GM23338 (cell line): ENCODE results near the gene OAS1. TPM values are rescaled to one million over a fixed set of nuclear protein-coding genes. Genes with fewer than 3 reads are reported as not detected.

Experiments
- ATAC-seq: fragments of 200-7000 bp; cut with Tn5 transposase; 3 replicates; pipeline ENCODE4 v1.9.1; 2020
- DNase-seq: peaks from one replicate; pipeline ENCODE4 v3.0.0-alpha.2; 2015; ENCODE audit warnings: low spot score
- H2AFZ ChIP-seq: fragments of 200-600 bp; sonication (generic); 2 replicates; pipeline ENCODE4 v1.8.0; 2016; ENCODE audit warnings: antibody characterized with exemption, mild to moderate bottlenecking, moderate library complexity
- H3F3A ChIP-seq: fragments of 200-600 bp; sonication (generic); replicated peaks from 2 replicates; pipeline ENCODE4 v1.8.0; 2017; ENCODE audit warnings: antibody characterized with exemption, mixed run types, low read depth
- H3K27ac ChIP-seq: fragments of 200-600 bp; sonication (generic); 2 replicates; pipeline ENCODE4 v1.6.1; 2016; ENCODE audit warnings: low read depth
- H3K27me3 ChIP-seq: fragments of 200-600 bp; sonication (generic); 2 replicates; pipeline ENCODE4 v1.8.0; 2016; ENCODE audit warnings: mild to moderate bottlenecking, mixed run types, moderate library complexity; ENCODE audit not compliant: insufficient read depth
- H3K36me3 ChIP-seq: fragments of 200-600 bp; sonication (generic); 2 replicates; pipeline ENCODE4 v1.8.0; 2016; ENCODE audit warnings: mild to moderate bottlenecking; ENCODE audit not compliant: insufficient read depth
- H3K4me1 ChIP-seq: fragments of 200-600 bp; sonication (generic); 2 replicates; pipeline ENCODE4 v1.8.0; 2016; ENCODE audit warnings: mild to moderate bottlenecking, moderate library complexity; ENCODE audit not compliant: insufficient read depth
- H3K4me2 ChIP-seq: fragments of 200-600 bp; sonication (generic); 2 replicates; pipeline ENCODE4 v1.7.1; 2017; ENCODE audit warnings: mixed run types
- H3K4me3 ChIP-seq: fragments of 200-600 bp; sonication (generic); 2 replicates; pipeline ENCODE4 v1.6.1; 2016; ENCODE audit warnings: mixed run types
- H3K79me2 ChIP-seq: fragments of 200-600 bp; sonication (generic); replicated peaks from 2 replicates; pipeline ENCODE4 v1.8.0; 2017; ENCODE audit warnings: mild to moderate bottlenecking; ENCODE audit not compliant: insufficient read depth
- H3K9me2 ChIP-seq: fragments of 200-600 bp; sonication (generic); 2 replicates; pipeline ENCODE4 v1.8.0; 2017; ENCODE audit not compliant: insufficient read depth
- H4K20me1 ChIP-seq: fragments of 200-600 bp; sonication (generic); replicated peaks from 2 replicates; pipeline ENCODE4 v1.8.0; 2017; ENCODE audit warnings: mild to moderate bottlenecking; ENCODE audit not compliant: insufficient read depth
- H3K27ac Mint-ChIP-seq: 2 replicates; pipeline ENCODE4 v1.8.0; 2020; ENCODE audit warnings: inconsistent platforms, mild to moderate bottlenecking, moderate library complexity, mixed read lengths
- H3K27me3 Mint-ChIP-seq: 3 replicates; pipeline ENCODE4 v1.8.0; 2022; ENCODE audit warnings: low read depth, mild to moderate bottlenecking, moderate library complexity, mixed read lengths, inconsistent platforms; ENCODE audit not compliant: insufficient read depth, poor library complexity
- H3K36me3 Mint-ChIP-seq: 3 replicates; pipeline ENCODE4 v1.8.0; 2021; ENCODE audit warnings: low read depth, mild to moderate bottlenecking, inconsistent platforms, moderate library complexity, mixed read lengths
- H3K4me1 Mint-ChIP-seq: 3 replicates; pipeline ENCODE4 v1.8.0; 2020; ENCODE audit warnings: mild to moderate bottlenecking, inconsistent platforms, mixed read lengths
- H3K4me3 Mint-ChIP-seq: 3 replicates; pipeline ENCODE4 v1.8.0; 2021; ENCODE audit warnings: moderate library complexity, mild to moderate bottlenecking, inconsistent platforms, mixed read lengths
- H3K9me3 Mint-ChIP-seq: 3 replicates; pipeline ENCODE4 v1.8.0; 2020; ENCODE audit warnings: moderate library complexity, mild to moderate bottlenecking, inconsistent platforms, mixed read lengths
- POLR2AphosphoS5 ChIP-seq: IDR thresholded peaks from 2 replicates; pipeline ENCODE4 v1.6.1; 2016; ENCODE audit warnings: antibody characterized with exemption, low read depth
- ZNF331 ChIP-seq: fragments of 250-450 bp; sonication (Bioruptor Pico); IDR thresholded peaks from 2 replicates; pipeline ENCODE4 v1.5.0; 2020; ENCODE audit warnings: low read depth, mild to moderate bottlenecking, moderate library complexity
- polyA plus RNA-seq: library from polyadenylated mRNA; unstranded; fragments of >200 nt; fragmentation: Nextera tagmentation; extraction: Ambion mirVana; gene quantifications from 2 replicates; pipeline ENCODE4 v1.2.1, GENCODE V29; 2016
- total RNA-seq: library from RNA; depleted of rRNA; stranded (reverse); fragments of >200 nt; shearing (Covaris generic); gene quantifications from 2 replicates; pipeline ENCODE4 v1.2.3, GENCODE V29; 2014
- TF ChIP-seq, protein P1 (sequence below): fragments of 250-450 bp; sonication (Bioruptor Pico); IDR thresholded peaks from 2 replicates; pipeline ENCODE4 v1.5.0; 2020; ENCODE audit warnings: mild to moderate bottlenecking, moderate library complexity
- TF ChIP-seq, protein P2 (sequence below): IDR thresholded peaks from one replicate; pipeline ENCODE4 v1.6.1; 2018; ENCODE audit warnings: antibody characterized with exemption; ENCODE audit not compliant: unreplicated experiment
- TF ChIP-seq, protein P3 (sequence below): IDR thresholded peaks from 2 replicates; pipeline ENCODE4 v1.6.1; 2016; ENCODE audit warnings: antibody characterized with exemption

Gene OAS1
- total and polyA plus RNA-seq, 2 experiments from 2014 or later = not detected

DNA sequence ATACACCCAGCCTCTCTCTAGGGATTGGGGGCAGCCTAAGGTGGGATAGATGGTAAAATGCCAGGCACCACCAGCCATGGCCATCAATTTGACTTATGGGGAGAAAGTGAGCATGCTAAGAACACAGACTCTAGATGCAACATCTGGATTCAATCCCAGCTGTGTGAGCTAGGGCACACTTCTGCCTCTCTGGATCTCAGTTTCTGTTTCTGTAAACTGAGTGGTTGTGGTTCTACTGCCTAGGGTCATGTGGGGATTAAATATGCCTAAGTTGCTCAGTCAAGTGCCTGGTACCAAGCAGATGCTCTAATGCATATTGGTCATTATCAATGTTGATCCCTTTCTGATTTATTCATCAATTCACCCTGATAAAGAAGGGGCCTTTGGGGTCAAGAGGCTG lies 12.6 kb upstream of the OAS1 start (continued):
- TF ChIP-seq, protein P1, sequence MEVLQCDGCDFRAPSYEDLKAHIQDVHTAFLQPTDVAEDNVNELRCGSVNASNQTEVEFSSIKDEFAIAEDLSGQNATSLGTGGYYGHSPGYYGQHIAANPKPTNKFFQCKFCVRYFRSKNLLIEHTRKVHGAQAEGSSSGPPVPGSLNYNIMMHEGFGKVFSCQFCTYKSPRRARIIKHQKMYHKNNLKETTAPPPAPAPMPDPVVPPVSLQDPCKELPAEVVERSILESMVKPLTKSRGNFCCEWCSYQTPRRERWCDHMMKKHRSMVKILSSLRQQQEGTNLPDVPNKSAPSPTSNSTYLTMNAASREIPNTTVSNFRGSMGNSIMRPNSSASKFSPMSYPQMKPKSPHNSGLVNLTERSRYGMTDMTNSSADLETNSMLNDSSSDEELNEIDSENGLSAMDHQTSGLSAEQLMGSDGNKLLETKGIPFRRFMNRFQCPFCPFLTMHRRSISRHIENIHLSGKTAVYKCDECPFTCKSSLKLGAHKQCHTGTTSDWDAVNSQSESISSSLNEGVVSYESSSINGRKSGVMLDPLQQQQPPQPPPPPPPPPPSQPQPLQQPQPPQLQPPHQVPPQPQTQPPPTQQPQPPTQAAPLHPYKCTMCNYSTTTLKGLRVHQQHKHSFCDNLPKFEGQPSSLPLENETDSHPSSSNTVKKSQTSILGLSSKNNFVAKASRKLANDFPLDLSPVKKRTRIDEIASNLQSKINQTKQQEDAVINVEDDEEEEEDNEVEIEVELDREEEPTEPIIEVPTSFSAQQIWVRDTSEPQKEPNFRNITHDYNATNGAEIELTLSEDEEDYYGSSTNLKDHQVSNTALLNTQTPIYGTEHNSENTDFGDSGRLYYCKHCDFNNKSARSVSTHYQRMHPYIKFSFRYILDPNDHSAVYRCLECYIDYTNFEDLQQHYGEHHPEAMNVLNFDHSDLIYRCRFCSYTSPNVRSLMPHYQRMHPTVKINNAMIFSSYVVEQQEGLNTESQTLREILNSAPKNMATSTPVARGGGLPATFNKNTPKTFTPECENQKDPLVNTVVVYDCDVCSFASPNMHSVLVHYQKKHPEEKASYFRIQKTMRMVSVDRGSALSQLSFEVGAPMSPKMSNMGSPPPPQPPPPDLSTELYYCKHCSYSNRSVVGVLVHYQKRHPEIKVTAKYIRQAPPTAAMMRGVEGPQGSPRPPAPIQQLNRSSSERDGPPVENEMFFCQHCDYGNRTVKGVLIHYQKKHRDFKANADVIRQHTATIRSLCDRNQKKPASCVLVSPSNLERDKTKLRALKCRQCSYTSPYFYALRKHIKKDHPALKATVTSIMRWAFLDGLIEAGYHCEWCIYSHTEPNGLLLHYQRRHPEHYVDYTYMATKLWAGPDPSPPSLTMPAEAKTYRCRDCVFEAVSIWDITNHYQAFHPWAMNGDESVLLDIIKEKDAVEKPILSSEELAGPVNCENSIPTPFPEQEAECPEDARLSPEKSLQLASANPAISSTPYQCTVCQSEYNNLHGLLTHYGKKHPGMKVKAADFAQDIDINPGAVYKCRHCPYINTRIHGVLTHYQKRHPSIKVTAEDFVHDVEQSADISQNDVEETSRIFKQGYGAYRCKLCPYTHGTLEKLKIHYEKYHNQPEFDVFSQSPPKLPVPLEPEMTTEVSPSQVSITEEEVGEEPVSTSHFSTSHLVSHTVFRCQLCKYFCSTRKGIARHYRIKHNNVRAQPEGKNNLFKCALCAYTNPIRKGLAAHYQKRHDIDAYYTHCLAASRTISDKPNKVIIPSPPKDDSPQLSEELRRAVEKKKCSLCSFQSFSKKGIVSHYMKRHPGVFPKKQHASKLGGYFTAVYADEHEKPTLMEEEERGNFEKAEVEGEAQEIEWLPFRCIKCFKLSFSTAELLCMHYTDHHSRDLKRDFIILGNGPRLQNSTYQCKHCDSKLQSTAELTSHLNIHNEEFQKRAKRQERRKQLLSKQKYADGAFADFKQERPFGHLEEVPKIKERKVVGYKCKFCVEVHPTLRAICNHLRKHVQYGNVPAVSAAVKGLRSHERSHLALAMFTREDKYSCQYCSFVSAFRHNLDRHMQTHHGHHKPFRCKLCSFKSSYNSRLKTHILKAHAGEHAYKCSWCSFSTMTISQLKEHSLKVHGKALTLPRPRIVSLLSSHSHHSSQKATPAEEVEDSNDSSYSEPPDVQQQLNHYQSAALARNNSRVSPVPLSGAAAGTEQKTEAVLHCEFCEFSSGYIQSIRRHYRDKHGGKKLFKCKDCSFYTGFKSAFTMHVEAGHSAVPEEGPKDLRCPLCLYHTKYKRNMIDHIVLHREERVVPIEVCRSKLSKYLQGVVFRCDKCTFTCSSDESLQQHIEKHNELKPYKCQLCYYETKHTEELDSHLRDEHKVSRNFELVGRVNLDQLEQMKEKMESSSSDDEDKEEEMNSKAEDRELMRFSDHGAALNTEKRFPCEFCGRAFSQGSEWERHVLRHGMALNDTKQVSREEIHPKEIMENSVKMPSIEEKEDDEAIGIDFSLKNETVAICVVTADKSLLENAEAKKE = no peak
- TF ChIP-seq, protein P2, sequence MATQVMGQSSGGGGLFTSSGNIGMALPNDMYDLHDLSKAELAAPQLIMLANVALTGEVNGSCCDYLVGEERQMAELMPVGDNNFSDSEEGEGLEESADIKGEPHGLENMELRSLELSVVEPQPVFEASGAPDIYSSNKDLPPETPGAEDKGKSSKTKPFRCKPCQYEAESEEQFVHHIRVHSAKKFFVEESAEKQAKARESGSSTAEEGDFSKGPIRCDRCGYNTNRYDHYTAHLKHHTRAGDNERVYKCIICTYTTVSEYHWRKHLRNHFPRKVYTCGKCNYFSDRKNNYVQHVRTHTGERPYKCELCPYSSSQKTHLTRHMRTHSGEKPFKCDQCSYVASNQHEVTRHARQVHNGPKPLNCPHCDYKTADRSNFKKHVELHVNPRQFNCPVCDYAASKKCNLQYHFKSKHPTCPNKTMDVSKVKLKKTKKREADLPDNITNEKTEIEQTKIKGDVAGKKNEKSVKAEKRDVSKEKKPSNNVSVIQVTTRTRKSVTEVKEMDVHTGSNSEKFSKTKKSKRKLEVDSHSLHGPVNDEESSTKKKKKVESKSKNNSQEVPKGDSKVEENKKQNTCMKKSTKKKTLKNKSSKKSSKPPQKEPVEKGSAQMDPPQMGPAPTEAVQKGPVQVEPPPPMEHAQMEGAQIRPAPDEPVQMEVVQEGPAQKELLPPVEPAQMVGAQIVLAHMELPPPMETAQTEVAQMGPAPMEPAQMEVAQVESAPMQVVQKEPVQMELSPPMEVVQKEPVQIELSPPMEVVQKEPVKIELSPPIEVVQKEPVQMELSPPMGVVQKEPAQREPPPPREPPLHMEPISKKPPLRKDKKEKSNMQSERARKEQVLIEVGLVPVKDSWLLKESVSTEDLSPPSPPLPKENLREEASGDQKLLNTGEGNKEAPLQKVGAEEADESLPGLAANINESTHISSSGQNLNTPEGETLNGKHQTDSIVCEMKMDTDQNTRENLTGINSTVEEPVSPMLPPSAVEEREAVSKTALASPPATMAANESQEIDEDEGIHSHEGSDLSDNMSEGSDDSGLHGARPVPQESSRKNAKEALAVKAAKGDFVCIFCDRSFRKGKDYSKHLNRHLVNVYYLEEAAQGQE = no peak
- TF ChIP-seq, protein P3, sequence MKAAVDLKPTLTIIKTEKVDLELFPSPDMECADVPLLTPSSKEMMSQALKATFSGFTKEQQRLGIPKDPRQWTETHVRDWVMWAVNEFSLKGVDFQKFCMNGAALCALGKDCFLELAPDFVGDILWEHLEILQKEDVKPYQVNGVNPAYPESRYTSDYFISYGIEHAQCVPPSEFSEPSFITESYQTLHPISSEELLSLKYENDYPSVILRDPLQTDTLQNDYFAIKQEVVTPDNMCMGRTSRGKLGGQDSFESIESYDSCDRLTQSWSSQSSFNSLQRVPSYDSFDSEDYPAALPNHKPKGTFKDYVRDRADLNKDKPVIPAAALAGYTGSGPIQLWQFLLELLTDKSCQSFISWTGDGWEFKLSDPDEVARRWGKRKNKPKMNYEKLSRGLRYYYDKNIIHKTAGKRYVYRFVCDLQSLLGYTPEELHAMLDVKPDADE = no peak
- no peak for TF ChIP-seq ZNF331 (CRISPR knock-in tag)

DNA sequence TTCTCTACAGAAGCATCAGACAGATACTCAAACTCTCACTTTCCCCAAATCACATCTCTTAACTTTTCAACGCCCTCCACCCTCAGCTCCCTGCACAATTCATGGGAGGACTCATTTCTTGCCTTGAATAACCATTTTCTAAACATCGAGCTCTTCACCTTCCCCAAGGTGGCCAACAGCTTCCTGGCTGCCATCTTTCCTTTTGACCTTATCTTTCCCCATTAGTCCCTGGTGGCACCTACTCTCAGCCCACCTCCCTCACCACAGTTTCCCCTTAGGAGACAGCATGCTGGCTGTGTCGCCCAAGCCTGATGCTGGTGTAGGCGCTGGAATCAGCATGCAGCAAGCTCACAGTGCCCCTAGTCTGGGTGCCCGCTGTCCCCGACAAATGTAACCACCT lies 8.4 kb upstream of the OAS1 start:
- Histone ChIP-seq H3K9me2 (no peaks in the 10 kb centered on the region), H3K27me3 (no peaks in the 10 kb centered on the region), H3F3A (no peaks in the 10 kb centered on the region), H3K4me1 (no peaks in the 10 kb centered on the region), H3K4me3 (no peak overlapping the region), H3K36me3 (no peaks in the 10 kb centered on the region), H3K27ac (no peak overlapping the region), H2AFZ (no peak overlapping the region), H3K4me2 (no peak overlapping the region), H4K20me1 (no peaks in the 10 kb centered on the region), H3K79me2 (no peaks in the 10 kb centered on the region)
- Mint-ChIP-seq H3K9me3 (peaks cover 17% of the 10 kb centered on the region), H3K4me3 (no peak overlapping the region), H3K36me3 (no peaks in the 10 kb centered on the region), H3K27ac (no peak overlapping the region), H3K4me1 (no peaks in the 10 kb centered on the region; the same call in 2 of the 3 replicates), H3K27me3 (peaks cover 5% of the 10 kb centered on the region)
- ATAC-seq = no peak
- no peak for DNase-seq
- no peak for TF ChIP-seq POLR2AphosphoS5
- TF ChIP-seq, protein P1 = no peak
